Retinal pigment epithelial cell (primary cell): Measurements from ENCODE around the gene ST13.

Experiments
- DNase-seq: peaks from one replicate; pipeline ENCODE4 v3.0.0-alpha.2; 2010; ENCODE audit warnings: low read depth
- H3K4me3 ChIP-seq: 2 replicates; pipeline ENCODE4 v1.5.1; 2011; ENCODE audit warnings: mild to moderate bottlenecking, low read length, control low read depth, moderate library complexity
- CTCF ChIP-seq: conservative IDR thresholded peaks from 2 replicates; pipeline ENCODE4 v1.5.1; 2011; ENCODE audit warnings: low read depth, low read length, control low read depth, inconsistent platforms

Gene ST13

GRCh38 chr22:40805699-40806203, 50.7 kb downstream of the ST13 start:
- no peak for TF ChIP-seq CTCF
- H3K4me3 ChIP-seq, result no peak overlapping the region
- no peak for DNase-seq

- DNase-seq, result no peak
- no peak overlapping the region for H3K4me3 ChIP-seq
- no peak for TF ChIP-seq CTCF
Observed at GRCh38 chr22:40805239-40805638, 51.2 kb downstream of the ST13 start.

- H3K4me3 ChIP-seq, result no peak overlapping the region
Observed at GRCh38 chr22:40803321-40803720, 53.1 kb downstream of the ST13 start.

GRCh38 chr22:40799008-40799407, 57.4 kb downstream of the ST13 start:
- TF ChIP-seq CTCF, result no peak
- no peak overlapping the region for H3K4me3 ChIP-seq
- DNase-seq, result no peak

More at GRCh38 chr22:40803321-40803720, 53.1 kb downstream of the ST13 start:
- DNase-seq, result no peak
- TF ChIP-seq CTCF, result no peak

GRCh38 chr22:40797427-40797826, 59.0 kb downstream of the ST13 start:
- no peak for DNase-seq
- TF ChIP-seq CTCF, result no peak
- no peak overlapping the region for H3K4me3 ChIP-seq

GRCh38 chr22:40792451-40792850, 64.0 kb downstream of the ST13 start:
- no peak for TF ChIP-seq CTCF
- no peak overlapping the region for H3K4me3 ChIP-seq

GRCh38 chr22:40791241-40791640, 65.2 kb downstream of the ST13 start:
- no peak for DNase-seq
- no peak for TF ChIP-seq CTCF
- no peak overlapping the region for H3K4me3 ChIP-seq

More at GRCh38 chr22:40792451-40792850, 64.0 kb downstream of the ST13 start:
- DNase-seq, result no peak
